ENCODE measurements around the gene ASPHD2.

- TF ChIP-seq CTCF (IDR thresholded peaks at IDR 0.05 in 8 of 11, conservative IDR thresholded peaks at IDR 0.05 in 3 of 11) (no peak), POLR2A (IDR thresholded peaks at IDR 0.05) (no peak)
These were observed 8.8 kb downstream of the ASPHD2 start for GRCh38 chr22:26437694-26438392.
